Spleen (tissue), 7 donors: ENCODE data around the gene SLC47A2.

Experiments
- CTCF ChIP-seq, 11 experiments: fragments of 200-600 bp in 7 of 11; fragments of 450-650 bp in 4 of 11; sonication (generic) in 4 of 11; IDR thresholded peaks in 8 of 11; conservative IDR thresholded peaks in 3 of 11; 1 replicate in 7 of 11; 2 replicates in 4 of 11; pipeline versions ENCODE4 v1.4.0 to v1.8.0; 2016 to 2021; ENCODE audit warnings: antibody characterized with exemption in 11 of 11, inconsistent platforms in 4 of 11, mild to moderate bottlenecking in 1 of 11
- POLR2A ChIP-seq, 3 donors: fragments of 450-650 bp; IDR thresholded peaks; one replicate each; pipeline ENCODE4 v1.5.1; 2017; ENCODE audit warnings: antibody characterized with exemption in 3 of 3, mild to moderate bottlenecking in 1 of 3
- POLR2AphosphoS5 ChIP-seq, 3 donors: sonication (generic); formaldehyde crosslinking; IDR thresholded peaks; one replicate each; pipeline ENCODE4 v1.5.1; 2017; ENCODE audit warnings: antibody characterized with exemption in 3 of 3
- donor health status: DM: no; HTN: no; CAD: no; lungs with moderate emphysema.
- donor health status: DM: no; HTN: no; CAD: no.
- donor health status: DM: no; HTN: no; CAD: no.

DNA sequence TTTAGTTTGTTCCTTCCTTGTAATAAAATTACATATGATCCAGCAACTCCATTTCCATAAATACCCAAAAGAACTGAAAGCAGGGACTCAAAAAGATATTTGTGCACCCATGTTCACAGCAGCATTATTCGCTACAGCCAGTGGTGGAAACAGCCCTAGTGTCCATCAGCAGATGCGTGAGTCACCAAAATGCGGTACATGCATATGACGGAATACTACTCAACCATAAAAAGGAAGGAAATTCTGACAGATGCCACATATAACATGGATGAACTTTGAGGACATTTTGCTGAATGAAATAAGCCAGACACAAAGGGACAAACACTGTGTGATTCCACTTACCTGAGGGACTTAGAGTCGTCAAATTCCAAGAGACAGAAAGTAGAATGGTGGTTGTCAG is 9.1 kb upstream of the SLC47A2 start:
- no peak for TF ChIP-seq CTCF (IDR thresholded peaks at IDR 0.05 in 8 of 11, conservative IDR thresholded peaks at IDR 0.05 in 3 of 11)
- no peak for TF ChIP-seq POLR2AphosphoS5 (IDR thresholded peaks at IDR 0.05)
- no peak for TF ChIP-seq POLR2A (IDR thresholded peaks at IDR 0.05)
